K562 (cell line): ENCODE data around the gene DNASE2. TPM values are rescaled to one million over a fixed set of nuclear protein-coding genes. Genes with fewer than 3 reads are reported as not detected.

Experiments
- CEBPB ChIP-seq: fragments of 450-650 bp; IDR thresholded peaks from 2 replicates; pipeline ENCODE4 v1.6.1; 2016; ENCODE audit warnings: missing genetic modification characterization, missing compliant biosample characterization
- CHD1 ChIP-seq: fragments of 200-600 bp; sonication (generic); IDR thresholded peaks from one replicate; pipeline ENCODE4 v1.6.1; 2012; ENCODE audit warnings: mild to moderate bottlenecking, moderate library complexity, low read length, inconsistent platforms
- DNMT1 ChIP-seq: fragments of 450-650 bp; IDR thresholded peaks from 2 replicates; pipeline ENCODE4 v1.6.1; 2016; ENCODE audit warnings: antibody characterized with exemption, mild to moderate bottlenecking
- ELK1 ChIP-seq: sonication (generic); formaldehyde crosslinking; IDR thresholded peaks from 2 replicates; pipeline ENCODE4 v1.8.1; 2022; ENCODE audit warnings: missing genetic modification reagents
- EP400 ChIP-seq: fragments of 450-650 bp; IDR thresholded peaks from 2 replicates; pipeline ENCODE4 v1.6.1; 2017; ENCODE audit warnings: antibody characterized with exemption, mild to moderate bottlenecking, moderate library complexity
- LEF1 ChIP-seq: fragments of 450-650 bp; IDR thresholded peaks from 2 replicates; pipeline ENCODE4 v1.6.1; 2016; ENCODE audit warnings: mild to moderate bottlenecking
- MBD2 ChIP-seq: sonication (generic); IDR thresholded peaks from 2 replicates; pipeline ENCODE4 v1.6.1; 2016; ENCODE audit warnings: low read depth, borderline replicate concordance
- RNF2 ChIP-seq: sonication (generic); IDR thresholded peaks from 2 replicates; pipeline ENCODE4 v1.6.1; 2016
- SIRT6 ChIP-seq: IDR thresholded peaks from one replicate; pipeline ENCODE4 v1.6.1; 2012; ENCODE audit warnings: low read depth, mild to moderate bottlenecking, control low read depth, inconsistent platforms, low read length, moderate library complexity
- SP1 ChIP-seq: sonication (generic); formaldehyde crosslinking; IDR thresholded peaks from 2 replicates; pipeline ENCODE4 v1.8.1; 2022; ENCODE audit warnings: mild to moderate bottlenecking, missing genetic modification reagents
- SUPT5H ChIP-seq: fragments of 450-650 bp; IDR thresholded peaks from 2 replicates; pipeline ENCODE4 v1.6.1; 2016
- UBTF ChIP-seq, 2 experiments: IDR thresholded peaks; 2 replicates each; pipeline ENCODE4 v1.6.1; 2012; ENCODE audit warnings: improper control_type of control experiment in 2 of 2, low read depth in 2 of 2, low read length in 2 of 2, borderline replicate concordance in 1 of 2
- ZBTB40 ChIP-seq, 2 experiments: fragments of 450-650 bp in 1 of 2; sonication (generic) in 1 of 2; formaldehyde crosslinking in 1 of 2; IDR thresholded peaks; 2 replicates each; pipeline versions ENCODE4 v1.7.1 to v1.9.0; 2016 to 2022; ENCODE audit warnings: inconsistent platforms in 1 of 2, mild to moderate bottlenecking in 1 of 2, missing genetic modification reagents in 1 of 2
- ZNF143 ChIP-seq: sonication (generic); formaldehyde crosslinking; IDR thresholded peaks from 2 replicates; pipeline ENCODE4 v1.9.0; 2022; ENCODE audit warnings: mild to moderate bottlenecking, missing genetic modification reagents
- ZNF766 ChIP-seq: fragments of 200-800 bp; sonication (Bioruptor generic); conservative IDR thresholded peaks from 2 replicates; pipeline ENCODE4 v1.6.1; 2016; ENCODE audit warnings: missing genetic modification characterization, missing compliant biosample characterization
- polyA plus RNA-seq, 8 experiments: library from polyadenylated mRNA; depleted of rRNA in 4 of 8; stranded (reverse) in 5 of 8; unstranded in 3 of 8; fragments of >200 nt; fragmentation: Nextera tagmentation in 2 of 8; fragmentation: Illumina TruSeq in 1 of 8; extraction: Ambion mirVana in 2 of 8; extraction: Trizol in 1 of 8; gene quantifications; 2 replicates each; pipeline versions ENCODE4 v1.2.1 to v1.2.3, GENCODE V29; 2011 to 2014; ENCODE audit warnings: inconsistent platforms in 1 of 8, missing spikeins in 1 of 8
- total RNA-seq, 7 experiments: library from RNA; depleted of rRNA in 6 of 7; stranded (reverse); fragments of >200 nt in 6 of 7; fragmentation: Illumina TruSeq in 2 of 7; extraction: Trizol in 2 of 7; gene quantifications; 2 replicates each; pipeline versions ENCODE4 v1.2.1 to v1.2.3, GENCODE V29; 2011 to 2021; ENCODE audit warnings: low replicate concordance in 1 of 7

The DNASE2 gene
- total and polyA plus RNA-seq, 9 of the 15 experiments (the other 6 are each of a cell fraction or from before 2014, with no cell fraction given), result 4.4 to 27.0 (median 20.2) TPM

GRCh38 chr19:12890787-12891552, 9.7 kb upstream of the DNASE2 start, which contains the start of gene GCDH (continued):
- TF ChIP-seq ZNF143 (CRISPR knock-in tag), result peak; percentile 46; the same call in 1 of the 2 replicates
- no peak for TF ChIP-seq ZBTB40 (IDR thresholded peaks at IDR 0.05)
- 0 out of 2 replicates have a peak, but pooled peaks have one; percentile 32 for TF ChIP-seq ZBTB40 (CRISPR knock-in tag; IDR thresholded peaks at IDR 0.05)
- peak; percentile 98 for TF ChIP-seq SP1
- no peak for TF ChIP-seq ELK1 (CRISPR knock-in tag)
- peak; percentile 81 for TF ChIP-seq MBD2
- TF ChIP-seq ZNF766 (CRISPR knock-in tag), result no peak
- no peak for TF ChIP-seq CEBPB
- TF ChIP-seq CHD1, result no peak
- TF ChIP-seq EP400, result peak; percentile 79; the same call in 1 of the 2 replicates
- no peak for TF ChIP-seq DNMT1
- TF ChIP-seq RNF2, result peak; percentile 71; the same call in 1 of the 2 replicates
- TF ChIP-seq SIRT6, result no peak
- peak; percentile 10 for TF ChIP-seq SUPT5H
- no peak for TF ChIP-seq LEF1
- 0 out of 4 replicates have a peak, but pooled peaks of 1 of the 2 experiments have one; percentile 10 for TF ChIP-seq UBTF (IDR thresholded peaks at IDR 0.05; ENCODE audit: borderline replicate concordance in 1 of 2, low read depth in 2 of 2, low read length in 2 of 2)
